Jurkat, Clone E6-1 (cell line): ENCODE results near the gene TSFM.

Source experiments
- DNase-seq: peaks from one replicate; pipeline ENCODE4 v3.0.0-alpha.2; 2011; ENCODE audit warnings: low read depth, low spot score
- H3K4me3 ChIP-seq: 2 replicates; pipeline ENCODE4 v1.5.1; 2011; ENCODE audit warnings: mild to moderate bottlenecking, low read length, control low read depth, moderate library complexity

The TSFM gene

DNA sequence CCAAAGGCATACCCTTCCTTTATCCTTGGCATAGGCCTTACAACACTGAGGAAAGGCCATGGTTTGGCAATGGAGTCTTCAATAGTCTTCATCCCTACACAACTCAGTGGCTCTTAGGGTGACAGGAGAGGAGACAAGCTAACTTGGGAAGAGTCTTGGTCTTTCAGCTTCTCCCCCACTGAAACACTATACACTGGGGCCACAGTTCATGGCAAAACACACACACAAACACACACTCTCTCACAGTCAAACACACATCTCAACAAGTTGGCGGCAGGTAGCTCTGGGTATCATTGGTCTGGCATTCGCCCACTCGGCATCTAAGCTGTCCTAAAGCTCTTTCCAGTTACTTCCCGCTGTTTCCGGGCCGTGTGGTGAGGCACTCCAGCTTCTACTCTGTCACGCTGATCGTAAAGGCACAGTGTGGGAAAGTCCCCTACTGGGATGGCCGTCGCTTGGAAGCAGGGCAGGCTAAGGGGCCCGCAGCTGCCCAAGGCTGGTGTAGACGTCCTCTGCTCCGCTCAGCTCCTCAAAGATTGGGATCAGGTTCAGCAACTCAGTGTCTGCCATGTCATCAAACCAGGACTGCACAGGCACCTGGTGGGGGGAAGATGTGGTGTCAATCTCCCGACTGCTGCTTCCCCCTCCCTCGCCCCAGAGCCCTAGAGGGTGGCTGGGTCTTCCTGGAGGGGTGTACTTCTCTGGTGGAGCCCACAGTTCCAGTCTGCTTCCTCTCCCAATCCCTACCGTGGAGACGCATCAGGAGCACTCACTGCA lies 40.7 kb downstream of the TSFM start:
- no peak overlapping the region for H3K4me3 ChIP-seq
- no peak for DNase-seq

- no peak for DNase-seq
- no peak overlapping the region for H3K4me3 ChIP-seq
Observed at GRCh38 chr12:57823908-57824640, 41.5 kb downstream of the TSFM start.

GRCh38 chr12:57825451-57825850 lies 42.9 kb downstream of the TSFM start:
- H3K4me3 ChIP-seq: no peak overlapping the region
- no peak for DNase-seq

DNA sequence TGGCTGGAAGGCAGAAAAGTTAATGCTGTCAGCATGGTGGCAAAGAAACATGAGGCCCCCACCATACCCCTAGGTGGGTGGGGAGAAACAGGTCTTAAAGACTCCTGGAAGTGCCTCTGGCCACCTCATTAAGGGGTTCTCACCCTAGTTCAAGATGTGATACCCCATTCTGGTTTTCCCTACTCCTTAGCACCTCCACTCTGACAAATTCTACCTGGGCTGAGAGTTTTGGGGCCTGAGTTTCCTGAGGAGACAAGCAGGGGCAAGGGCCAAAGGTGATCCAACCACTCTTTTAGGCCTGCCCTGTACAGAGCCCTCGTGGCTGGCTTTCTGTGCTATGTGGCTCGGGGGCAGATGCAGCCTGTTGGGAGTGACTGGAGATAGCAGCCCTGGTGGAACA lies 43.8 kb downstream of the TSFM start:
- no peak overlapping the region for H3K4me3 ChIP-seq
- DNase-seq: no peak

GRCh38 chr12:57826966-57827365 lies 44.4 kb downstream of the TSFM start:
- no peak overlapping the region for H3K4me3 ChIP-seq
- no peak for DNase-seq

DNA sequence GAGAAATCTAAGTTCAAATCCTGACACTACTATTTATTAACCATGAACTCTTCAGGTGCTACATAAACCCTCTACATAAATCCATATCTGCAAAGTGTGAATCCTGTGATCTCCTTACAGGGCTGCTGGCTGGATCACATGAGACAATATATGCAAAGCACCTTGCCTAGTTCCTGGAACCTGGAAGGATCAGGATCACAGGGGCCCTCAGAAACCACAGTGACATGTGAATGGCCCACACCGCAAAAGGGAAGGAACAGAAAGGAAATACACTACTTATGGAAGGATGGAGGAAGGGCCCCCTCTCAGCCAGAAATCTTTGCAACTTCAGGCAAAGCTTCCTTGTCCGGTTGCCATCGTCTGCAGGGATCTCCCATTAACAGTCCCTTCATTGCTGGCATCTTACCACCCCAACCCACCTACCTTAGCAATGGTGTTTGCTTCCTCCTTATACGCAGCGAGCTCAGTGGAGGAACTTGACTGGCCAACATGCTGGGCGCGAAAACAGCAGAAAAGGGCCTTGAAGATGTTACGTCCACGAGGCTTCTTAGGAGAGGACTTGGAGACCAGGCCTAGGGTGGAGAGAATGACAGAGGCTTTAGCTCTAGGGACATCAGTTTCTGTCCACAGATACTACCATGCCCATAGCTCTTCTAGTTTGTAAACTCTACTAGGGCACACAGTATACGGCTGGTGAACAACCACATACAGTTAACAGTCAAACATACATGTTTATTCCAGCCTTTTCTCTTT lies 46.6 kb downstream of the TSFM start:
- no peak for DNase-seq
- H3K4me3 ChIP-seq: no peak overlapping the region

GRCh38 chr12:57830393-57830792 lies 47.8 kb downstream of the TSFM start:
- DNase-seq: no peak
- no peak overlapping the region for H3K4me3 ChIP-seq

DNA sequence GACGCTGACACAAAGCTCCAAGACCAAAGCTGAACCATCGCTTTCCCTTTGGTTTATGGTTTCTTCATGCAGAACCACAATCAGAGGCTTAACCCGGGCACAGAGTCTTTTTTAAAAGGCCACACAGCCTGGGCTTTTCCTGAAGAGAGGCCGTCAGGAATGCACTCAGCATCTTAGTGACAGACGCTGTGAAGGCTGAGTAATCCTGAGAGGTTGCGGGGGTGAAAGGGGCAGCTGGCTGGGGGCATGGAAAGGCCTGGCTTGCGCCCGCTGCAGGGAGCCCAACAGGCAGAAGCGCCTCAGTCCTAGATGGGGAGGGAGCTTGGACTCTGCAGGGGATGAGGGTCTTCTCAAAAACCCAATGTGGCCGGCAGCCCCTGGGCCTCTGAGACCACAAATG lies 50.4 kb downstream of the TSFM start:
- H3K4me3 ChIP-seq: no peak overlapping the region
- DNase-seq: no peak

- no peak for DNase-seq
- H3K4me3 ChIP-seq: no peak overlapping the region
Observed at GRCh38 chr12:57833672-57834071, 51.1 kb downstream of the TSFM start.

DNA sequence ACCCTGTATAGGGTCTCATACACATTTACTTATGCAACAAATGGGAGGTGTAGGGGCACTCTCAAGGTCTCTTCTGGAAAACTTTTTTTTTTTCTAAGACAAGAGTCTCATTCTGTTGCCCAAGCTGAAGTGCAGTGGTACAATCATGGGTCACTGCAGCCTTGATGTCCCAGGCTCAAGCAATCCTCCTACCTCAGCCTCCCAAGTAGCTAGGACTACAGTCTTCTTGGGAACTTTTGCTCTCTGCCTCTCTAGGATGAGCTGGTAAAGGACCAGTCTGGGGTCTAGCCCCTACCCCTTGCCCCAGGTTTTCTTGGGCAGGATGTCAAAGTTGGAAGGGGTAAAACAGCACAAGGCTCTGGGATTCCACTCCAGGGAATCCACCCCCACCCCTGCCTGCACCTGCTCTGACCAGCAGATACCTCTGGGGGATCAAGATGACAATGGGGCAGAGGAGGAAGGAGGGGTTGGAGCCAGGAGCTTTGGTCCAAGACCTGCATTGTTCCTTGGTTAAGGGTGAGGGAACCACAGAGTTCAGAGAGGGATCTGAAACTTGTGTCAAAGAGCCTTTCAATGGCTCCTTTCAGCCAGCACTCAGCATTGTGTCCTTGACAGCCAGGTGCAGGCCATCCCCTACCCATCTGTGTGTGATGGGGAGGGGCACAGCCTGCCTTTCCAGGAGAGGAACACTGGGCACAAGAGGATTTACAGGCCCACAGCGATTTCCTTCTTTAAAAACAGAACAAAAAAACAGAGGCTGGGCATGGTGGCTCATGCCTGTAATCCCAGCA lies 51.7 kb downstream of the TSFM start:
- no peak overlapping the region for H3K4me3 ChIP-seq
- no peak for DNase-seq

GRCh38 chr12:57835366-57836288 lies 53.0 kb downstream of the TSFM start:
- no peak overlapping the region for H3K4me3 ChIP-seq
- no peak for DNase-seq

DNA sequence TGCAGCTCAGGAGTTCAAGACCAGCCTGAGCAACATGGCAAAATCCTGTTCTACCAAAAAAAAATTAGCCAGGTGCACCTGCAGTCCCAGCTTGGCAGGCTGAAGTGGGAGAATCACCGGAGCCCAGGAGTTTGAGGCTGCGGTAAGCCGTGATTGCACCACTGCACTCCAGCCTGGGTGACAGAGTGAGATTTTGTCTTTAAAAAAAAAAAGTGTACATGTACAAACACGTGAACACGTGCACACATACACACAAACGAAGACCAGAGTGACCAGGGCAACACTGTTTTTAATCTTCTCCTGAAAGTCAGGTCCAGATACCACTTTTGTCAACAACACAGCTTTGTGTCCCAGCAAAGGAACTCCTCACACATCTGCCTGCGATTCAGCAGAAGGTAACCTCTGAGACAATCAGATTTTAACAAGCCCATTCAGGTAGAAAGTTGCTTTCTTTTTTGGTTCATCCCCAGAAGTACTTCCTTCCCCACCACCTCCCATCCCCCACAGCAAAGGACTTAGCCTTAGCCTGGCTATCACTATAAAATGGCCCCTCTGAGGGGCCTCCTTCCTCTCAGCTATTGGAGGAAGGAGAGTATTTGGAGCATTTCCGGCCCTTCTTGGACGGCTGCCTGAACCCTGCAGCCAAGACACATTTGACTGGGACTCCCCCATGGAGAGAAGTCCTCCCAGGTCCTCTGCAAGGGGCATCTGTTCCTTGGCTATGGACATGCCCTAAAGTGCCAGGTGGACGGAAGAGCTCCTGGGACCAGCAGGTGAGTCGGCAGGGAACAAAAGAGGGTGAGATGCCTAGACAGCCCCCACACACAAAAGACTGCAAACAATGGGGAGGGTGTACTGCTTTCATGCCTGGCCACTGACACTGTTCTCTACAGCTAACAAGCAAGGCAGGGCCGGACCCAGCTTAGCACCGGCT lies 54.1 kb downstream of the TSFM start:
- H3K4me3 ChIP-seq: no peak overlapping the region
- DNase-seq: peak; percentile 37

DNA sequence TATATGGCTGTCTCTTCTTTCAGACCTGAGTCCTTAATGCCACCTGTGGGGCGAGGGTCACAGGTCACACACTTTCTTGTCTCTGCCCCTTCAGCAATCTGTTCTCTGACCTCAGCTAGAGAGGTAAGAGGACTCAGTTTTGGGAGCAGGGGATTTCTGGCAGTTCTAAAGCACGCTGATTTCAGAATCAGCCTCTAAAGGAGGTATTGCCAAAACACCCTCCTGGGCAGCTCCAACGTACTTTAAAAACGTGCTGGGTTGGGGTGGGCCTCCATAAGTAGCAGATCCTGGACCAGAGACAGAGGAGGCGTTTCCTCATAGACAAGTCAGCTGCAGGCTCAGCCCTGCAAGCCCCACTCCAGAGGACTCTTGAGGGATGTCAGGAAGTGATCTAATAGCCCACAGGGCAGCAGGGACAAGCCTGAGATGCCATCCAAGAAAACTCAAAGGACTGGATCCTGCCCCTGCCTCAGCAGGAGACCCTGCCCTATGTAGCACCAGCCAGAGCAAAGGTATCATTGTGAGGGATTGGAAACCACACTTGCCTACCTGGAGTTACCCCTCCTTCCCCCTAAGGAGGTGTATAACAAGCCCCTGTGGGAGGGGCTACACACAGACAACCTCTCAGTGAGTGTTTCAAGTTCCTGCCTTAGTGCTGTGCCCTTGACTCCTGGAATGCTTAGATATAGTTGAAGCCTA lies 55.4 kb downstream of the TSFM start:
- no peak overlapping the region for H3K4me3 ChIP-seq
- DNase-seq: peak; percentile 23

DNA sequence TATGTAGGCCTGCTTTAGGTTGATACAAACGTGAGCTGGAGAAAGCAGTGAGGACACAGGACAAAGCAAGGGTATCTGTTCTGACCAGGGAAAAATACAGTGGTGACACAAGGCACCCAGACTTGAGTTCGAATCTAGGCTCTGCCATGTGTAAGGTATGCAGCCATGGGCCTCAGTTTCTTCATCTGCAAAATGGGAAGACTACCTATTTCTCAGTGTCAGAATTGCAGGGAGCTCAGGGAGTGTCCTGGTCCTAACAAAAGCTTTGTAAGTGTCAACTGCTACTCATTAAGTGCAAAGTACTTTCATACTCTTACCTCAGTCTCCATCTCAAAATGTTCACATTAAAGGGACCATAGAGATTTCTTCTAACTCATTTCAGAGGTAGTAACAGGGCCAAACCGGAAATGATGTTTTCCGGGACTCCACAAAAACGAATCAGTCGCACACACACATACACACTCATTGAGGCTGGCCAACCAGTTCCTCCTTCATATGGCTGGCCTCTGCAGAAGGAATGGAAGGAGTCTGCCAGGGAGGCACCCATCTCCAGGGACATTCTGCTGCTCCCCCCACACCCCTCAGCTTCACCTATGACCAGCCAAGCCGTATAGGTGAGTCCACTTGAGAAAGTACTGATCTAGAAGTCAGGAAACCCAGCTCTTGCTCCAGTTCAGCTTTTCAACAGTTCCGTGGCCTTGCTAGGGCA lies 56.2 kb downstream of the TSFM start:
- H3K4me3 ChIP-seq: no peak overlapping the region
- DNase-seq: peak; percentile 21

DNA sequence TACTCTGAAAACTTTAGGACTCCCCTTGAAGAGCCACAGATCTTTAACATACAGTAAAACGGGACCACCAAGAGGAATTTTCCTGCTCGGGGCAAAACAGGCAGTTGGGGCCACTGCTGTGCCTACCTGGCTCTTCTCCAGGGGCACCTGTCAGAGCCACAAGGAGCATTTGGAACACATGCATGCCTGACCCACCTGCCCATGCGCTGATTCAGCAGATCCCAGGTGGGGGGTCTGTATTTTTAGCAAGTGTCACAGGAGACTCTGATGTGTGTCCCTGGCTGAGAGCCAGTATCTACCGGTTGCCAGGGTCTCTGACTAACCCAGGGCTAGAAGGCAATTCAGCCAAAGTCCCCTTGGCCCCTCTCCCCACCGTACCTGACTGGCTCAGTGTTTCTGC lies 57.4 kb downstream of the TSFM start:
- no peak for DNase-seq
- H3K4me3 ChIP-seq: no peak overlapping the region

- DNase-seq: no peak
- H3K4me3 ChIP-seq: no peak overlapping the region
Observed at GRCh38 chr12:57840726-57841125, 58.1 kb downstream of the TSFM start.
